SK-N-SH (cell line): ENCODE results near the gene ARGLU1. TPM values are rescaled to one million over a fixed set of nuclear protein-coding genes. Genes with fewer than 3 reads are reported as not detected.

Experiments
- CTCF ChIA-PET: fragments of 300-600, 350-600 bp; formaldehyde crosslinking; extraction: SDS; loops from one replicate; lab custom pipeline; 2021; lab: Yijun Ruan, JAX
- POLR2A ChIA-PET: fragments of 350-600 bp; sonication (Branson Sonifier 250); formaldehyde crosslinking; extraction: SDS; loops from one replicate; lab custom pipeline; 2020; ENCODE audit warnings: antibody characterized with exemption, inconsistent platforms; lab: Yijun Ruan, JAX
- DNase-seq: peaks from one replicate; pipeline ENCODE4 v3.0.0; 2012
- H2AFZ ChIP-seq: fragments of 200-600 bp; sonication (generic); 2 replicates; pipeline ENCODE4 v1.8.1; 2016; ENCODE audit warnings: antibody characterized with exemption, mild to moderate bottlenecking, low read depth
- H3F3A ChIP-seq: fragments of 200-600 bp; sonication (generic); replicated peaks from 2 replicates; pipeline ENCODE3; 2016; ENCODE audit warnings: antibody characterized with exemption, mild to moderate bottlenecking; ENCODE audit not compliant: insufficient read depth
- H3K27ac ChIP-seq, 2 experiments: fragments of 200-500 bp in 1 of 2; fragments of 200-600 bp in 1 of 2; sonication (Bioruptor generic) in 1 of 2; sonication (generic), shearing (Covaris generic) in 1 of 2; 2 replicates each; pipeline versions ENCODE4 v1.5.1 to v1.6.1; 2014 to 2016; ENCODE audit warnings: low read depth in 2 of 2, inconsistent platforms in 1 of 2, low read length in 1 of 2, mild to moderate bottlenecking in 1 of 2, mixed read lengths in 1 of 2
- H3K27me3 ChIP-seq: fragments of 200-600 bp; sonication (generic), shearing (Covaris generic); 2 replicates; pipeline ENCODE4 v1.6.1; 2016; ENCODE audit warnings: mixed run types; ENCODE audit not compliant: insufficient read depth
- H3K36me3 ChIP-seq, 2 experiments: fragments of 200-500 bp in 1 of 2; fragments of 200-600 bp in 1 of 2; sonication (Bioruptor generic) in 1 of 2; sonication (generic) in 1 of 2; replicated peaks in 1 of 2; 2 replicates each; pipeline versions ENCODE3 to v1.5.1; 2014 to 2016; ENCODE audit warnings: low read length in 1 of 2, mild to moderate bottlenecking in 1 of 2; ENCODE audit not compliant: insufficient read depth in 2 of 2, control insufficient read depth in 1 of 2
- H3K4me1 ChIP-seq, 2 experiments: fragments of 200-500 bp in 1 of 2; fragments of 200-600 bp in 1 of 2; sonication (Bioruptor generic) in 1 of 2; sonication (generic), shearing (Covaris generic) in 1 of 2; 2 replicates each; pipeline versions ENCODE4 v1.5.1 to v1.6.1; 2014 to 2016; ENCODE audit warnings: low read depth in 1 of 2, low read length in 1 of 2, mixed run types in 1 of 2; ENCODE audit not compliant: insufficient read depth in 2 of 2, control insufficient read depth in 1 of 2
- H3K4me2 ChIP-seq: fragments of 200-600 bp; sonication (generic), shearing (Covaris generic); 2 replicates; pipeline ENCODE4 v1.6.1; 2017; ENCODE audit warnings: mixed run types
- H3K4me3 ChIP-seq, 2 experiments: fragments of 200-500 bp in 1 of 2; fragments of 200-600 bp in 1 of 2; sonication (Bioruptor generic) in 1 of 2; sonication (generic), shearing (Covaris generic) in 1 of 2; 2 replicates each; pipeline versions ENCODE4 v1.5.1 to v1.8.1; 2014 to 2016; ENCODE audit warnings: low read depth in 2 of 2, inconsistent platforms in 1 of 2, low read length in 1 of 2, mild to moderate bottlenecking in 1 of 2, mixed read lengths in 1 of 2, moderate library complexity in 1 of 2
- H3K79me2 ChIP-seq: fragments of 200-600 bp; sonication (generic); 2 replicates; pipeline ENCODE4 v1.8.1; 2017; ENCODE audit warnings: mild to moderate bottlenecking; ENCODE audit not compliant: insufficient read depth
- H3K9ac ChIP-seq: fragments of 200-600 bp; sonication (generic); 2 replicates; pipeline ENCODE4 v1.6.1; 2017; ENCODE audit warnings: mixed run types
- H3K9me2 ChIP-seq: fragments of 200-600 bp; sonication (generic); 2 replicates; pipeline ENCODE4 v1.6.1; 2017; ENCODE audit warnings: mixed run types
- H3K9me3 ChIP-seq: fragments of 200-600 bp; sonication (generic); 2 replicates; pipeline ENCODE4 v1.6.1; 2017; ENCODE audit warnings: mixed run types, mild to moderate bottlenecking, moderate library complexity
- H4K20me1 ChIP-seq: fragments of 200-600 bp; sonication (generic); 2 replicates; pipeline ENCODE4 v1.6.1; 2017; ENCODE audit warnings: mild to moderate bottlenecking, mixed run types; ENCODE audit not compliant: insufficient read depth
- EP300 ChIP-seq, 2 experiments: IDR thresholded peaks; 2 replicates each; pipeline versions ENCODE4 v1.4.0 to v1.6.1; 2012; ENCODE audit warnings: borderline replicate concordance in 1 of 2, low read depth in 1 of 2, low read length in 1 of 2
- EZH2phosphoT487 ChIP-seq: fragments of 200-600 bp; sonication (generic); IDR thresholded peaks from 2 replicates; pipeline ENCODE4 v1.6.1; 2017; ENCODE audit warnings: low read depth, mixed run types, mild to moderate bottlenecking, antibody characterized with exemption, moderate library complexity, borderline replicate concordance
- FOXJ3 ChIP-seq: sonication (generic); formaldehyde crosslinking; IDR thresholded peaks from 2 replicates; pipeline ENCODE4 v1.5.1; 2020; ENCODE audit warnings: mild to moderate bottlenecking, missing genetic modification reagents
- GATA2 ChIP-seq: sonication (generic); formaldehyde crosslinking; IDR thresholded peaks from 2 replicates; pipeline ENCODE4 v1.5.0; 2020; ENCODE audit warnings: mild to moderate bottlenecking, missing genetic modification reagents
- JUND ChIP-seq: IDR thresholded peaks from 2 replicates; pipeline ENCODE4 v1.4.0; 2012
- MEF2A ChIP-seq: IDR thresholded peaks from 2 replicates; pipeline ENCODE4 v1.4.0; 2012; ENCODE audit warnings: low read depth, borderline replicate concordance
- NFIC ChIP-seq: IDR thresholded peaks from 2 replicates; pipeline ENCODE4 v1.4.0; 2012; ENCODE audit warnings: borderline replicate concordance
- NRF1 ChIP-seq: IDR thresholded peaks from 2 replicates; pipeline ENCODE4 v1.6.1; 2012; ENCODE audit warnings: low read depth, mild to moderate bottlenecking, low read length
- RAD21 ChIP-seq: IDR thresholded peaks from 2 replicates; pipeline ENCODE4 v1.6.1; 2012; ENCODE audit warnings: mild to moderate bottlenecking, low read length
- RCOR1 ChIP-seq: fragments of 150-350 bp; IDR thresholded peaks from 2 replicates; pipeline ENCODE4 v1.6.1; 2017; ENCODE audit warnings: antibody characterized with exemption, low read length
- RFX5 ChIP-seq: IDR thresholded peaks from 2 replicates; pipeline ENCODE4 v1.6.1; 2012; ENCODE audit warnings: mild to moderate bottlenecking, improper control_type of control experiment, low read length
- SMC3 ChIP-seq: IDR thresholded peaks from 2 replicates; pipeline ENCODE4 v1.6.1; 2012; ENCODE audit warnings: low read depth, low read length, improper control_type of control experiment
- TCF12 ChIP-seq: IDR thresholded peaks from 2 replicates; pipeline ENCODE4 v1.4.0; 2012
- YY1 ChIP-seq: IDR thresholded peaks from 2 replicates; pipeline ENCODE4 v1.4.0; 2012; ENCODE audit warnings: low read depth, mild to moderate bottlenecking
- WGBS: methylation state at CpG from one replicate; pipeline ENCODE4 v1.1.6; 2017; ENCODE audit warnings: low lambda C conversion rate; 5-methylcytosine and 5-hydroxymethylcytosine counted together
- polyA plus RNA-seq, 3 experiments: library from polyadenylated mRNA; depleted of rRNA; stranded (reverse); fragments of >200 nt; gene quantifications; 2 replicates each; pipeline ENCODE4 v1.2.3, GENCODE V29; 2012
- TF ChIP-seq, protein P1 (sequence below): fragments of 200-600 bp; sonication (generic); IDR thresholded peaks from 2 replicates; pipeline ENCODE4 v1.6.1; 2017; ENCODE audit warnings: antibody characterized with exemption, mild to moderate bottlenecking, moderate library complexity
- TF ChIP-seq, protein P2 (sequence below): IDR thresholded peaks from 2 replicates; pipeline ENCODE4 v1.4.0; 2012; ENCODE audit warnings: low read depth, borderline replicate concordance
- TF ChIP-seq, protein P3 (sequence below): IDR thresholded peaks from 2 replicates; pipeline ENCODE4 v1.4.0; 2012; ENCODE audit warnings: low read depth
- TF ChIP-seq, protein P4 (sequence below): fragments of 150-350 bp; IDR thresholded peaks from 2 replicates; pipeline ENCODE4 v1.6.1; 2017; ENCODE audit warnings: antibody characterized with exemption, low read length, low read depth, borderline replicate concordance
- TF ChIP-seq, protein P5 (sequence below): IDR thresholded peaks from 2 replicates; pipeline ENCODE4 v1.4.0; 2012; ENCODE audit warnings: low read depth, borderline replicate concordance
- TF ChIP-seq, protein P6 (sequence below): IDR thresholded peaks from 2 replicates; pipeline ENCODE4; 2012

ARGLU1 gene
- polyA plus RNA-seq, 1 of the 3 experiments (the other 2 are of a cell fraction) = 101 TPM

DNA sequence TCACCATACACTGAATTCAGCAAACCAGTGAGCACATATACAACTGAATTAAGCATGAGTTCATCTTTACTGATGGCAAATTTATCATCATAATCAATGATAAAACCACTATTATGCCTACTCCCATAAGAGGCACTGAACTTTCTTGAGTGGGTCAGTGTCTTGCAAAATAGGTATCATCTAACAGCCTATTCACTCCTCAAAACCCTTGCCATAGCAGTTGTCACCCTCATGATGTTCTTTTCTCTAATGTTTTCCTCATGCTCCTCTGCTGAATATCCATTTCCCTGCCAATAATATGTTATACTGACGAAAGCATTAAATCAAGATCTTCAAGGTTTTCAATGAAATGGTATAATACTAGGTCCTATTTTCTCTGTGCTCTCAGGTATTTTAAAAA lies 5.6 kb downstream of the ARGLU1 start:
- Histone ChIP-seq H3K4me3 (no peak overlapping the region), H4K20me1 (peaks cover 94% of the 10 kb centered on the region)
- CTCF ChIA-PET = interaction anchor here (0.7 to 2.6 kb wide), 2 partner anchors 26 to 407 kb away, joined by 3 to 8 read pairs; no protein-coding TSS in a partner anchor

More for the DNA sequence above, 5.6 kb downstream of the ARGLU1 start:
- Histone ChIP-seq H3K9me3 (no peaks in the 10 kb centered on the region), H3K27me3 (no peaks in the 10 kb centered on the region), H2AFZ (no peak overlapping the region), H3K36me3 (peaks cover 12 to 24% of the 10 kb centered on the region in 2 experiments), H3K4me2 (no peak overlapping the region), H3K79me2 (peaks cover 100% of the 10 kb centered on the region), H3K9me2 (no peaks in the 10 kb centered on the region), H3K9ac (no peak overlapping the region), H3F3A (peaks cover 5% of the 10 kb centered on the region), H3K27ac (no peak overlapping the region), H3K4me1 (peaks cover 12% of the 10 kb centered on the region in 2 experiments; a peak in 3 of 4 replicates)
- no peak for DNase-seq
- TF ChIP-seq RCOR1 (no peak), SMC3 (no peak), YY1 (no peak), EP300 (IDR thresholded peaks at IDR 0.05; ENCODE audit: borderline replicate concordance in 1 of 2, low read depth in 1 of 2, low read length in 1 of 2) (no peak), RFX5 (no peak), TCF12 (no peak), FOXJ3 (CRISPR knock-in tag) (no peak), EZH2phosphoT487 (no peak), MEF2A (no peak), RAD21 (no peak), NRF1 (no peak), JUND (no peak), GATA2 (CRISPR knock-in tag) (no peak), NFIC (no peak)
- TF ChIP-seq, protein P1, sequence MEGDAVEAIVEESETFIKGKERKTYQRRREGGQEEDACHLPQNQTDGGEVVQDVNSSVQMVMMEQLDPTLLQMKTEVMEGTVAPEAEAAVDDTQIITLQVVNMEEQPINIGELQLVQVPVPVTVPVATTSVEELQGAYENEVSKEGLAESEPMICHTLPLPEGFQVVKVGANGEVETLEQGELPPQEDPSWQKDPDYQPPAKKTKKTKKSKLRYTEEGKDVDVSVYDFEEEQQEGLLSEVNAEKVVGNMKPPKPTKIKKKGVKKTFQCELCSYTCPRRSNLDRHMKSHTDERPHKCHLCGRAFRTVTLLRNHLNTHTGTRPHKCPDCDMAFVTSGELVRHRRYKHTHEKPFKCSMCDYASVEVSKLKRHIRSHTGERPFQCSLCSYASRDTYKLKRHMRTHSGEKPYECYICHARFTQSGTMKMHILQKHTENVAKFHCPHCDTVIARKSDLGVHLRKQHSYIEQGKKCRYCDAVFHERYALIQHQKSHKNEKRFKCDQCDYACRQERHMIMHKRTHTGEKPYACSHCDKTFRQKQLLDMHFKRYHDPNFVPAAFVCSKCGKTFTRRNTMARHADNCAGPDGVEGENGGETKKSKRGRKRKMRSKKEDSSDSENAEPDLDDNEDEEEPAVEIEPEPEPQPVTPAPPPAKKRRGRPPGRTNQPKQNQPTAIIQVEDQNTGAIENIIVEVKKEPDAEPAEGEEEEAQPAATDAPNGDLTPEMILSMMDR = no peak
- TF ChIP-seq, protein P2, sequence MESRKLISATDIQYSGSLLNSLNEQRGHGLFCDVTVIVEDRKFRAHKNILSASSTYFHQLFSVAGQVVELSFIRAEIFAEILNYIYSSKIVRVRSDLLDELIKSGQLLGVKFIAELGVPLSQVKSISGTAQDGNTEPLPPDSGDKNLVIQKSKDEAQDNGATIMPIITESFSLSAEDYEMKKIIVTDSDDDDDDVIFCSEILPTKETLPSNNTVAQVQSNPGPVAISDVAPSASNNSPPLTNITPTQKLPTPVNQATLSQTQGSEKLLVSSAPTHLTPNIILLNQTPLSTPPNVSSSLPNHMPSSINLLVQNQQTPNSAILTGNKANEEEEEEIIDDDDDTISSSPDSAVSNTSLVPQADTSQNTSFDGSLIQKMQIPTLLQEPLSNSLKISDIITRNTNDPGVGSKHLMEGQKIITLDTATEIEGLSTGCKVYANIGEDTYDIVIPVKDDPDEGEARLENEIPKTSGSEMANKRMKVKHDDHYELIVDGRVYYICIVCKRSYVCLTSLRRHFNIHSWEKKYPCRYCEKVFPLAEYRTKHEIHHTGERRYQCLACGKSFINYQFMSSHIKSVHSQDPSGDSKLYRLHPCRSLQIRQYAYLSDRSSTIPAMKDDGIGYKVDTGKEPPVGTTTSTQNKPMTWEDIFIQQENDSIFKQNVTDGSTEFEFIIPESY = no peak
- TF ChIP-seq, protein P3, sequence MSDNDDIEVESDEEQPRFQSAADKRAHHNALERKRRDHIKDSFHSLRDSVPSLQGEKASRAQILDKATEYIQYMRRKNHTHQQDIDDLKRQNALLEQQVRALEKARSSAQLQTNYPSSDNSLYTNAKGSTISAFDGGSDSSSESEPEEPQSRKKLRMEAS = no peak
- TF ChIP-seq, protein P4, sequence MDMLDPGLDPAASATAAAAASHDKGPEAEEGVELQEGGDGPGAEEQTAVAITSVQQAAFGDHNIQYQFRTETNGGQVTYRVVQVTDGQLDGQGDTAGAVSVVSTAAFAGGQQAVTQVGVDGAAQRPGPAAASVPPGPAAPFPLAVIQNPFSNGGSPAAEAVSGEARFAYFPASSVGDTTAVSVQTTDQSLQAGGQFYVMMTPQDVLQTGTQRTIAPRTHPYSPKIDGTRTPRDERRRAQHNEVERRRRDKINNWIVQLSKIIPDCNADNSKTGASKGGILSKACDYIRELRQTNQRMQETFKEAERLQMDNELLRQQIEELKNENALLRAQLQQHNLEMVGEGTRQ = no peak
- TF ChIP-seq, protein P5, sequence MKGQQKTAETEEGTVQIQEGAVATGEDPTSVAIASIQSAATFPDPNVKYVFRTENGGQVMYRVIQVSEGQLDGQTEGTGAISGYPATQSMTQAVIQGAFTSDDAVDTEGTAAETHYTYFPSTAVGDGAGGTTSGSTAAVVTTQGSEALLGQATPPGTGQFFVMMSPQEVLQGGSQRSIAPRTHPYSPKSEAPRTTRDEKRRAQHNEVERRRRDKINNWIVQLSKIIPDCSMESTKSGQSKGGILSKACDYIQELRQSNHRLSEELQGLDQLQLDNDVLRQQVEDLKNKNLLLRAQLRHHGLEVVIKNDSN = no peak
- TF ChIP-seq, protein P6, sequence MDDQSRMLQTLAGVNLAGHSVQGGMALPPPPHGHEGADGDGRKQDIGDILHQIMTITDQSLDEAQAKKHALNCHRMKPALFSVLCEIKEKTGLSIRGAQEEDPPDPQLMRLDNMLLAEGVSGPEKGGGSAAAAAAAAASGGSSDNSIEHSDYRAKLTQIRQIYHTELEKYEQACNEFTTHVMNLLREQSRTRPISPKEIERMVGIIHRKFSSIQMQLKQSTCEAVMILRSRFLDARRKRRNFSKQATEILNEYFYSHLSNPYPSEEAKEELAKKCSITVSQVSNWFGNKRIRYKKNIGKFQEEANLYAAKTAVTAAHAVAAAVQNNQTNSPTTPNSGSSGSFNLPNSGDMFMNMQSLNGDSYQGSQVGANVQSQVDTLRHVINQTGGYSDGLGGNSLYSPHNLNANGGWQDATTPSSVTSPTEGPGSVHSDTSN = no peak
- POLR2A ChIA-PET = no interaction called here
- 96% methylated on average over 1 of the region's 1 CpG for WGBS
